ENCODE data around the gene MCOLN2. TPM values are rescaled to one million over a fixed set of nuclear protein-coding genes. Genes with fewer than 3 reads are reported as not detected.

Gene MCOLN2
- total RNA-seq, 1 donor from 2014 or later: 1.0 TPM

DNA sequence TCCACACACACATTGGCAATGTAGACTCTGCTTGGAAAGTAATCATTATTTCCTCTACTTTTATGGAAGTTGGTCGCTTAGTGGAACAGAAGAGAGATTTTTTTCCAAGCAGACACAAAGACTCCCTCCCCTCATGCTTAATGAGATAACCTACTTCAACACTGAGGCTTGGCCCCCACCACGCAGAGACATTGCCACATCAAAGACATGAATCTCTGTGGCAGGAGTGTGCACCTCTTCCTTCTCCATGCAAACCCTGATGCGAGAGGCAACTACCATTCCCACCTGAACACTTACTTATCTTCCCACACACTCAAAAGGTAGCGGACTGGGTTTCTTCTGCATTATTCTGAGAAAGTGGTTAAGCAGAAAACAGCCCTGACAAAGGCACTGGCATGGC lies 66.6 kb downstream of the MCOLN2 start:
- H3K4me3 Mint-ChIP-seq: no peak overlapping the region
- DNase-seq (ENCODE audit: low read depth, low spot score): no peak
- no peaks in the 10 kb centered on the region for H3K9me3 Mint-ChIP-seq
- TF ChIP-seq, protein P1, sequence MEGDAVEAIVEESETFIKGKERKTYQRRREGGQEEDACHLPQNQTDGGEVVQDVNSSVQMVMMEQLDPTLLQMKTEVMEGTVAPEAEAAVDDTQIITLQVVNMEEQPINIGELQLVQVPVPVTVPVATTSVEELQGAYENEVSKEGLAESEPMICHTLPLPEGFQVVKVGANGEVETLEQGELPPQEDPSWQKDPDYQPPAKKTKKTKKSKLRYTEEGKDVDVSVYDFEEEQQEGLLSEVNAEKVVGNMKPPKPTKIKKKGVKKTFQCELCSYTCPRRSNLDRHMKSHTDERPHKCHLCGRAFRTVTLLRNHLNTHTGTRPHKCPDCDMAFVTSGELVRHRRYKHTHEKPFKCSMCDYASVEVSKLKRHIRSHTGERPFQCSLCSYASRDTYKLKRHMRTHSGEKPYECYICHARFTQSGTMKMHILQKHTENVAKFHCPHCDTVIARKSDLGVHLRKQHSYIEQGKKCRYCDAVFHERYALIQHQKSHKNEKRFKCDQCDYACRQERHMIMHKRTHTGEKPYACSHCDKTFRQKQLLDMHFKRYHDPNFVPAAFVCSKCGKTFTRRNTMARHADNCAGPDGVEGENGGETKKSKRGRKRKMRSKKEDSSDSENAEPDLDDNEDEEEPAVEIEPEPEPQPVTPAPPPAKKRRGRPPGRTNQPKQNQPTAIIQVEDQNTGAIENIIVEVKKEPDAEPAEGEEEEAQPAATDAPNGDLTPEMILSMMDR (conservative IDR thresholded peaks at IDR 0.05): no peak
- H3K4me1 Mint-ChIP-seq: no peaks in the 10 kb centered on the region
- H3K27me3 Mint-ChIP-seq (ENCODE audit: low read depth): peaks cover 6% of the 10 kb centered on the region
- H3K36me3 Mint-ChIP-seq (ENCODE audit: low read depth): no peaks in the 10 kb centered on the region
- no peak overlapping the region for H3K27ac Mint-ChIP-seq (ENCODE audit: unreplicated experiment)

DNA sequence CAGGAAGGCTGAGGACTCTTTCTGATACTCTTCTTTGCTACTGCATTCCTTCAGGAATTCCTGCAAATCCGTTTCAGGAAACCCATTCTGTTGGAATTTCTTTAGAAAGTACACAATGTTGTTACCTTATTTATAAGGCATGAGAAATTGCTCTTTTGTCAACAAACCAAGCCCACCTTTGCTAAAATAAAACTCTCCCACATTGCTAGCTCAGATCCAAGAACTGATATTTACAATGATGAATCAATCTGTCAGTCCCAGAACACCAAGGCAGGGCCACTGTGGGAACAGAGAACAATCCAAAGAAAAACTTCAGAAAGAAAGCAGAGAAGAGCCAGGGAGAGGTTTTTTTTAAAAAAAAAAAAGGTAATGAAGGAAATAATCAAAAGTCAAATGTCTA lies 67.3 kb downstream of the MCOLN2 start:
- peaks cover 6% of the 10 kb centered on the region for H3K27me3 Mint-ChIP-seq (ENCODE audit: low read depth)
- TF ChIP-seq, protein P1 (conservative IDR thresholded peaks at IDR 0.05): no peak
- H3K4me1 Mint-ChIP-seq: no peaks in the 10 kb centered on the region
- no peak overlapping the region for H3K27ac Mint-ChIP-seq (ENCODE audit: unreplicated experiment)
- H3K36me3 Mint-ChIP-seq (ENCODE audit: low read depth): no peaks in the 10 kb centered on the region
- H3K4me3 Mint-ChIP-seq: no peak overlapping the region
- no peak for DNase-seq (ENCODE audit: low read depth, low spot score)
- H3K9me3 Mint-ChIP-seq: no peaks in the 10 kb centered on the region

DNA sequence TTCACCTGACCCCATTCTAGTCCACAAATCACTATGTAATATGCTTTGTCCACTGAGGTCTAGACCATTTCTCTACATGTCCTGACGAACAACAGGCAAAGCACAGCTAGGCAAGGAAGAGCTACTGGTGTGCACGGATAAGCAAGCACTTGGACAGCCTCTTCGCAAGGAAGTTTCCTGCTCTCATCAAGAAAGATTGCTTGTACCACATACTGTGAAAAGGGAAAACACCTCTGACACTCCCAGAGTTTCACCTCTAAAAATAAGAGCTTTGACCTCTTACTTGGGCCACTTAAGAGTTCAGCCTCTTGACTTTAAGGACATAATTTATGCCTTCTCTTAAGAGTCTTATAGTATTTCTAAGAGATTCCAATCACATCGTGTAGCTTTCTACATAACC lies 67.9 kb downstream of the MCOLN2 start:
- TF ChIP-seq, protein P1 (conservative IDR thresholded peaks at IDR 0.05): no peak
- no peaks in the 10 kb centered on the region for H3K4me1 Mint-ChIP-seq
- no peaks in the 10 kb centered on the region for H3K9me3 Mint-ChIP-seq
- H3K27ac Mint-ChIP-seq (ENCODE audit: unreplicated experiment): no peak overlapping the region
- no peak for DNase-seq (ENCODE audit: low read depth, low spot score)
- H3K36me3 Mint-ChIP-seq (ENCODE audit: low read depth): no peaks in the 10 kb centered on the region
- peaks cover 6% of the 10 kb centered on the region for H3K27me3 Mint-ChIP-seq (ENCODE audit: low read depth)
- H3K4me3 Mint-ChIP-seq: no peak overlapping the region

DNA sequence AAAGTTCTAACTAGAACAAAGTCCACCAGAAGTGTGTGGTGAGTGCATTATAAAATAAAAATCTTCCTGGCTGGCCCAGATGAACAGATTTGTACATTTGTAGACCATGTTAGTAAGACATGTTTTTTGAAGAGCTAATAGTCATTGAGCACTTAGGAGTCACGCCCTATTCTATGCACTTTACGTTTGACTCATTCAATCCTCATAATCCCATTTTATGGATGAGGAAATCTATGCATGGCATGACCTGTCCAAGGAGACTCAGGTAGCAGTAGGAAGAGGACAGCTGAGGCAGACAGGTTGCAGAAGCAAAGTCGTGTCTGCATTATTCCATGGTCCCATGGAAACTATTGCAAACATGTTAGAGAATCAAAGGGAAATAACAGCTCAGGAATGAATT lies 73.6 kb downstream of the MCOLN2 start:
- Mint-ChIP-seq H3K4me1 (no peaks in the 10 kb centered on the region), H3K27ac (ENCODE audit: unreplicated experiment) (no peak overlapping the region), H3K36me3 (ENCODE audit: low read depth) (no peaks in the 10 kb centered on the region), H3K4me3 (no peak overlapping the region), H3K27me3 (ENCODE audit: low read depth) (peaks cover 3% of the 10 kb centered on the region), H3K9me3 (no peaks in the 10 kb centered on the region)
- TF ChIP-seq, protein P1 (conservative IDR thresholded peaks at IDR 0.05): no peak
- DNase-seq (ENCODE audit: low read depth, low spot score): no peak

DNA sequence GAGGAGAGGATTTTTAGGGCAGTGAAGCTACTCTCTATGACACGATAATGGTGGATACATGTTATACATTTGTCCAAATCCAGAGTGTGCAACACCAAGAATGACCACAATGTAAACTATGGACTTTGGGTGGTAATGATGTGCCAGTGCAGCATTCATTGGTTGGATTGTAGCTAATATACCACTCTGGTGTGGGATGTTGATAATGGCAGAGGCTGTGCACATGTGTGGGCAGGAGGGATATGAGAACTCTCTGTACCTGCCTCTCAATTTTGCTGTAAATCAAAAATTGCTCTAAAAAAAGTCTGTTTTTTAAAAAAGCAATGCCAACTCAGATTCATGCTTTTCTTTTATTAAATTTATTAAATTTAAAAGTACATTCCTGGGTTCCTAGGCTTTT lies 76.8 kb downstream of the MCOLN2 start:
- no peaks in the 10 kb centered on the region for H3K4me1 Mint-ChIP-seq
- no peak overlapping the region for H3K4me3 Mint-ChIP-seq
- no peak for DNase-seq (ENCODE audit: low read depth, low spot score)
- TF ChIP-seq, protein P1 (conservative IDR thresholded peaks at IDR 0.05): no peak
- no peaks in the 10 kb centered on the region for H3K9me3 Mint-ChIP-seq
- no peak overlapping the region for H3K27ac Mint-ChIP-seq (ENCODE audit: unreplicated experiment)
- peaks cover 6% of the 10 kb centered on the region for H3K27me3 Mint-ChIP-seq (ENCODE audit: low read depth)
- H3K36me3 Mint-ChIP-seq (ENCODE audit: low read depth): no peaks in the 10 kb centered on the region

DNA sequence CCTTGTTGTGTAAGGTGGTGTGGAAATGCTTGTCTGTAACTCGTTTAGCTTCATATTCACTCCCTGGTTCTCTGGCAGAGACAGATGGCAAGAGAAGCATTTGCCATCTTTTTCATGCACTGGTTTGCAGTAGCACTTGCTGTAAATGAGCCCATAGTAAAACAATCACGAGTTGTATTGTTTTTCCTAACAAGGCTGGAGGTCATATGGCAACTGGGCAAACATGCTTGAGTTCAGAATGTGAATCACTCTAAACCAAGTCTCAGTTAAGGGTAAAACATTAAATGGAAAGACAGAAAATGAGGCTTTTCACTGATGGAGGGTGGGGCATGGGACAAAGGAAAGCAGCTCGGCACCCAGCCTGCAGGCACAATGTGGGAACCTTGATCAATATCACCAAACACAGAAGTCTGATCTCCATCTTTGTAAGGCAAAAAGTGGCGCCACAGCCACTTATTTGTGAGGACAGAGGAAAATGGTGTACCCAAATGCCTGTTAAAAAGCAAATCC lies 77.4 kb downstream of the MCOLN2 start:
- DNase-seq (ENCODE audit: low read depth, low spot score): no peak
- H3K4me1 Mint-ChIP-seq: no peaks in the 10 kb centered on the region
- no peaks in the 10 kb centered on the region for H3K9me3 Mint-ChIP-seq
- H3K27ac Mint-ChIP-seq (ENCODE audit: unreplicated experiment): no peak overlapping the region
- H3K36me3 Mint-ChIP-seq (ENCODE audit: low read depth): no peaks in the 10 kb centered on the region
- TF ChIP-seq, protein P1 (conservative IDR thresholded peaks at IDR 0.05): no peak
- H3K4me3 Mint-ChIP-seq: no peak overlapping the region
- H3K27me3 Mint-ChIP-seq (ENCODE audit: low read depth): peaks cover 6% of the 10 kb centered on the region

Data from neural crest cell (in vitro differentiated cells).